PC-9 (cell line): ENCODE results near the gene MYOG. TPM values are rescaled to one million over a fixed set of nuclear protein-coding genes. Genes with fewer than 3 reads are reported as not detected.

Experiments used
- BruUV-seq: library from RNA; stranded (reverse); fragments of 400-500 nt; replicated peaks from 2 replicates; lab custom pipeline; 2021; lab: Mats Ljungman, UMichigan
- CTCF ChIA-PET: fragments of 300-600 bp; sonication (Branson Sonifier 250); formaldehyde crosslinking; loops from one replicate; lab custom pipeline; 2022; ENCODE audit warnings: antibody characterized with exemption; lab: Charles Lee
- POLR2A ChIA-PET: fragments of 300-600 bp; sonication (Branson Sonifier 250); formaldehyde crosslinking; loops from one replicate; lab custom pipeline; 2022; ENCODE audit warnings: antibody characterized with exemption; ENCODE audit not compliant: unreplicated experiment; lab: Charles Lee
- DNase-seq, 2 experiments: peaks; one replicate each; pipeline versions ENCODE4 v3.0.0 to v3.0.0-alpha.2; 2015 to 2022; ENCODE audit warnings: mixed read lengths in 1 of 2
- H2AFZ ChIP-seq: fragments of 200-600 bp; sonication (generic); 2 replicates; pipeline ENCODE4 v1.8.1; 2017; ENCODE audit warnings: antibody characterized with exemption
- H3F3A ChIP-seq: fragments of 200-600 bp; sonication (generic); 2 replicates; pipeline ENCODE4 v1.8.1; 2017; ENCODE audit warnings: antibody characterized with exemption, mild to moderate bottlenecking, low read depth; ENCODE audit not compliant: insufficient read depth
- H3K27ac ChIP-seq: fragments of 200-600 bp; sonication (generic); 2 replicates; pipeline ENCODE4 v1.6.1; 2016; ENCODE audit warnings: mixed run types
- H3K27me3 ChIP-seq: fragments of 200-600 bp; sonication (generic); 2 replicates; pipeline ENCODE4 v1.6.1; 2016; ENCODE audit warnings: low read depth, mixed run types; ENCODE audit not compliant: insufficient read depth
- H3K36me3 ChIP-seq: fragments of 200-600 bp; sonication (generic); 2 replicates; pipeline ENCODE4 v1.6.1; 2016; ENCODE audit warnings: low read depth, mixed run types
- H3K4me1 ChIP-seq: fragments of 200-600 bp; sonication (generic); replicated peaks from 2 replicates; pipeline ENCODE4 v1.6.1; 2016; ENCODE audit warnings: mixed run types; ENCODE audit not compliant: insufficient read depth
- H3K4me2 ChIP-seq: fragments of 200-600 bp; sonication (generic); 2 replicates; pipeline ENCODE4 v1.6.1; 2017; ENCODE audit warnings: mixed run types
- H3K4me3 ChIP-seq: fragments of 200-600 bp; sonication (generic); 2 replicates; pipeline ENCODE4 v1.6.1; 2016; ENCODE audit warnings: mixed run types
- H3K79me2 ChIP-seq: fragments of 200-600 bp; sonication (generic); 2 replicates; pipeline ENCODE4 v1.6.1; 2017; ENCODE audit warnings: low read depth, mixed run types
- H3K9me2 ChIP-seq: fragments of 200-600 bp; sonication (generic); 2 replicates; pipeline ENCODE4 v1.8.1; 2017; ENCODE audit warnings: mild to moderate bottlenecking; ENCODE audit not compliant: insufficient read depth
- H3K9me3 ChIP-seq: fragments of 200-600 bp; sonication (generic); 2 replicates; pipeline ENCODE4 v1.8.1; 2016; ENCODE audit warnings: low read depth; ENCODE audit not compliant: insufficient read depth
- H4K20me1 ChIP-seq: fragments of 200-600 bp; sonication (generic); 2 replicates; pipeline ENCODE4 v1.8.1; 2017; ENCODE audit not compliant: insufficient read depth
- CTCF ChIP-seq: fragments of 200-600 bp; sonication (generic); conservative IDR thresholded peaks from 2 replicates; pipeline ENCODE4 v1.6.1; 2017; ENCODE audit warnings: mixed run types, antibody characterized with exemption, mild to moderate bottlenecking, moderate library complexity
- EZH2 ChIP-seq: fragments of 200-600 bp; sonication (generic); IDR thresholded peaks from 2 replicates; pipeline ENCODE4 v1.8.0; 2017; ENCODE audit warnings: antibody characterized with exemption, low read depth
- intact Hi-C: fragments of 100-400 bp; cut with micrococcal nuclease; formaldehyde crosslinking; loops from one replicate; pipeline ENCODE4 v1.10.0; 2022; ENCODE audit not compliant: unreplicated experiment
- total RNA-seq: library from RNA; stranded (reverse); gene quantifications from 2 replicates; pipeline ENCODE4 v1.2.3, GENCODE V29; 2021

MYOG gene
- total RNA-seq, 1 experiment from 2014 or later: not detected

- Histone ChIP-seq H3K4me3 (no peak overlapping the region), H3K4me2 (peak overlapping the region; percentile 71), H3K27me3 (no peaks in the 10 kb centered on the region), H3K9me3 (peaks cover 16% of the 10 kb centered on the region; the same call in 1 of the 2 replicates), H3K4me1 (peaks cover 27% of the 10 kb centered on the region), H3K79me2 (no peaks in the 10 kb centered on the region), H3K9me2 (no peaks in the 10 kb centered on the region), H3K27ac (peak overlapping the region; percentile 63), H3K36me3 (no peaks in the 10 kb centered on the region), H2AFZ (0 out of 2 replicates have a peak overlapping the region, but pooled peaks have one; percentile 49), H3F3A (peaks cover 22% of the 10 kb centered on the region), H4K20me1 (no peaks in the 10 kb centered on the region)
- CTCF ChIA-PET: no interaction called here
- intact Hi-C loops: no loop called here
- POLR2A ChIA-PET: no interaction called here
- no TSS peak for BruUV-seq
- DNase-seq: peak; percentile 17 to 96
- no peak for TF ChIP-seq EZH2
- no peak for TF ChIP-seq CTCF
Observed at GRCh38 chr1:203100516-203100869, 14.7 kb upstream of the MYOG start.

- H3K4me3 ChIP-seq: no peak overlapping the region
- H3K27ac ChIP-seq: peak overlapping the region; percentile 63
- intact Hi-C loops: no loop called here
- TF ChIP-seq EZH2 (no peak), CTCF (no peak)
- 0 out of 2 replicates have a peak overlapping the region, but pooled peaks have one; percentile 49 for H2AFZ ChIP-seq
- no peaks in the 10 kb centered on the region for H3K27me3 ChIP-seq
- H3K9me2 ChIP-seq: no peaks in the 10 kb centered on the region
- ChIA-PET CTCF (no interaction called here), POLR2A (no interaction called here)
- H3K4me2 ChIP-seq: peak overlapping the region; percentile 71
- no peaks in the 10 kb centered on the region for H3K36me3 ChIP-seq
- H3K79me2 ChIP-seq: no peaks in the 10 kb centered on the region
- BruUV-seq: no TSS peak
- H3F3A ChIP-seq: peaks cover 22% of the 10 kb centered on the region
- peaks cover 17% of the 10 kb centered on the region; the same call in 1 of the 2 replicates for H3K9me3 ChIP-seq
- H4K20me1 ChIP-seq: no peaks in the 10 kb centered on the region
- peaks cover 26% of the 10 kb centered on the region for H3K4me1 ChIP-seq
- DNase-seq: no peak
Observed at GRCh38 chr1:203099805-203100515, 14.1 kb upstream of the MYOG start.

GRCh38 chr1:203098914-203099520, 13.2 kb upstream of the MYOG start:
- Histone ChIP-seq H3K36me3 (no peaks in the 10 kb centered on the region), H3K4me3 (no peak overlapping the region), H3K4me2 (no peak overlapping the region), H3K79me2 (no peaks in the 10 kb centered on the region), H3F3A (peaks cover 22% of the 10 kb centered on the region), H2AFZ (no peak overlapping the region), H3K9me2 (no peaks in the 10 kb centered on the region), H3K27me3 (no peaks in the 10 kb centered on the region), H4K20me1 (no peaks in the 10 kb centered on the region), H3K9me3 (0 out of 2 replicates have a peak, but pooled peaks cover 20% of the 10 kb centered on the region), H3K4me1 (peaks cover 21% of the 10 kb centered on the region), H3K27ac (no peak overlapping the region)
- POLR2A ChIA-PET: no interaction called here
- intact Hi-C loops: no loop called here
- CTCF ChIA-PET: interaction anchor here (0.6 kb wide), 1 partner anchor 1651 kb away, joined by 7 read pairs; no protein-coding TSS in a partner anchor
- TF ChIP-seq EZH2: no peak
- no peak for TF ChIP-seq CTCF
- no peak for DNase-seq
- BruUV-seq: no TSS peak
